Keratinocyte (primary cell): ENCODE results near the gene TWF1. TPM values are rescaled to one million over a fixed set of nuclear protein-coding genes. Genes with fewer than 3 reads are reported as not detected.
A peak's percentile ranks its signal among the peaks of the same experiment; 100 is the strongest.

Experiments used
- DNase-seq: peaks from one replicate; pipeline ENCODE4 v3.0.0-alpha.2; 2011; ENCODE audit warnings: low read depth, missing footprints, low spot score
- FAIRE-seq: peaks from 2 replicates; lab custom pipeline; 2011; peaks lifted over from hg19 to GRCh38; lab: Jason Lieb, UNC
- H2AFZ ChIP-seq: 2 replicates; pipeline ENCODE4 v1.6.0; 2012; ENCODE audit warnings: low read length, control low read depth, inconsistent platforms; ENCODE audit not compliant: control insufficient read depth
- H3K27ac ChIP-seq: 2 replicates; pipeline ENCODE4 v1.5.1; 2011; ENCODE audit warnings: low read length; ENCODE audit not compliant: control insufficient read depth, insufficient read depth
- H3K27me3 ChIP-seq: 3 replicates; pipeline ENCODE4 v1.6.0; 2011; ENCODE audit warnings: low read length; ENCODE audit not compliant: control insufficient read depth, insufficient read depth; ENCODE audit errors: extremely low read depth
- H3K36me3 ChIP-seq, 2 experiments: 2 replicates in 1 of 2; 3 replicates in 1 of 2; pipeline ENCODE4 v1.5.1; 2011; ENCODE audit warnings: low read length in 2 of 2, mild to moderate bottlenecking in 1 of 2; ENCODE audit not compliant: control insufficient read depth in 2 of 2, insufficient read depth in 2 of 2; ENCODE audit errors: extremely low read depth in 1 of 2
- H3K4me1 ChIP-seq: 3 replicates; pipeline ENCODE4 v1.5.1; 2011; ENCODE audit warnings: low read length; ENCODE audit not compliant: control insufficient read depth, insufficient read depth; ENCODE audit errors: extremely low read depth
- H3K4me2 ChIP-seq: 3 replicates; pipeline ENCODE4 v1.6.0; 2011; ENCODE audit warnings: low read depth, low read length; ENCODE audit not compliant: control insufficient read depth, insufficient read depth; ENCODE audit errors: extremely low read depth
- H3K4me3 ChIP-seq, 3 experiments: fragments of 200-600 bp in 1 of 3; sonication (generic) in 1 of 3; 2 replicates in 2 of 3; 3 replicates in 1 of 3; pipeline ENCODE4 v1.5.1; 2011 to 2016; ENCODE audit warnings: low read length in 3 of 3, mild to moderate bottlenecking in 3 of 3, control low read depth in 2 of 3, inconsistent platforms in 1 of 3, low read depth in 1 of 3, mixed read lengths in 1 of 3, mixed run types in 1 of 3, moderate library complexity in 1 of 3; ENCODE audit not compliant: control insufficient read depth in 2 of 3, insufficient read depth in 2 of 3; ENCODE audit errors: extremely low read depth in 1 of 3
- H3K79me2 ChIP-seq: 2 replicates; pipeline ENCODE4 v1.6.0; 2012; ENCODE audit warnings: low read length; ENCODE audit not compliant: control insufficient read depth, insufficient read depth
- H3K9ac ChIP-seq: 3 replicates; pipeline ENCODE4 v1.6.0; 2011; ENCODE audit warnings: low read length; ENCODE audit not compliant: control insufficient read depth, insufficient read depth; ENCODE audit errors: extremely low read depth
- H3K9me1 ChIP-seq: 3 replicates; pipeline ENCODE4 v1.6.0; 2011; ENCODE audit warnings: low read length; ENCODE audit not compliant: control insufficient read depth, insufficient read depth; ENCODE audit errors: extremely low read depth
- H3K9me3 ChIP-seq: 2 replicates; pipeline ENCODE4 v1.5.1; 2012; ENCODE audit warnings: low read depth, low read length; ENCODE audit not compliant: control insufficient read depth
- H4K20me1 ChIP-seq: 3 replicates; pipeline ENCODE4 v1.6.0; 2011; ENCODE audit warnings: low read length; ENCODE audit not compliant: control insufficient read depth, insufficient read depth; ENCODE audit errors: extremely low read depth
- CTCF ChIP-seq, 3 experiments: IDR thresholded peaks in 1 of 3; conservative IDR thresholded peaks in 1 of 3; optimal IDR thresholded peaks in 1 of 3; 2 replicates in 2 of 3; 3 replicates in 1 of 3; pipeline versions ENCODE3 to v1.5.1; 2011; ENCODE audit warnings: low read length in 3 of 3, mild to moderate bottlenecking in 3 of 3, moderate library complexity in 2 of 3, control low read depth in 1 of 3, inconsistent platforms in 1 of 3; ENCODE audit not compliant: insufficient read depth in 2 of 3; ENCODE audit errors: extremely low read depth in 1 of 3
- EZH2 ChIP-seq: IDR thresholded peaks from one replicate; pipeline ENCODE4 v1.6.1; 2012; ENCODE audit warnings: inconsistent platforms, mild to moderate bottlenecking, low read length, moderate library complexity
- dilution Hi-C: fragments of 300-500 bp; cut with MboI; formaldehyde crosslinking; loops from one replicate; pipeline ENCODE4 v1.7.0; 2020; ENCODE audit warnings: low sequenced_read_pairs; ENCODE audit not compliant: extremely low pct_ligation_motif_present
- polyA minus RNA-seq, 3 experiments: library from RNA; depleted of rRNA, polyadenylated mRNA; stranded (reverse); fragments of >200 nt; gene quantifications; 1 replicate in 1 of 3; 2 replicates in 1 of 3; 3 replicates in 1 of 3; pipeline ENCODE4 v1.2.3, GENCODE V29; 2011
- polyA plus RNA-seq, 5 experiments: library from polyadenylated mRNA; depleted of rRNA in 3 of 5; stranded (reverse) in 3 of 5; stranded (forward) in 1 of 5; unstranded in 1 of 5; fragments of >200 nt; gene quantifications; 1 replicate in 1 of 5; 2 replicates in 3 of 5; 3 replicates in 1 of 5; pipeline versions ENCODE4 v1.2.1 to v1.2.3, GENCODE V29; 2011 to 2012; ENCODE audit warnings: missing spikeins in 2 of 5, low read depth in 1 of 5, low replicate concordance in 1 of 5

TWF1 gene
- polyA plus RNA-seq (81.4 to 167 TPM (median 96.2 TPM) in 3 replicates), polyA minus RNA-seq (12.9 to 112 TPM (median 49.8 TPM) in 3 replicates)
- polyA plus RNA-seq (2011; ENCODE audit: low read depth), result 139 TPM
- polyA plus RNA-seq (2011; cell fraction: cytosol; rRNA removed), result 85.2 and 182 TPM in 2 replicates
- polyA plus RNA-seq (2011; cell fraction: nucleus; rRNA removed), result 45.1 and 50.5 TPM in 2 replicates
- polyA plus RNA-seq (2012; ENCODE audit: low replicate concordance), result 63.1 and 94.4 TPM in 2 replicates
- 121 TPM for polyA minus RNA-seq (2011; cell fraction: cytosol; rRNA and poly(A)+ RNA removed)
- polyA minus RNA-seq (2011; cell fraction: nucleus; rRNA and poly(A)+ RNA removed), result 19.5 and 37.6 TPM in 2 replicates

DNA sequence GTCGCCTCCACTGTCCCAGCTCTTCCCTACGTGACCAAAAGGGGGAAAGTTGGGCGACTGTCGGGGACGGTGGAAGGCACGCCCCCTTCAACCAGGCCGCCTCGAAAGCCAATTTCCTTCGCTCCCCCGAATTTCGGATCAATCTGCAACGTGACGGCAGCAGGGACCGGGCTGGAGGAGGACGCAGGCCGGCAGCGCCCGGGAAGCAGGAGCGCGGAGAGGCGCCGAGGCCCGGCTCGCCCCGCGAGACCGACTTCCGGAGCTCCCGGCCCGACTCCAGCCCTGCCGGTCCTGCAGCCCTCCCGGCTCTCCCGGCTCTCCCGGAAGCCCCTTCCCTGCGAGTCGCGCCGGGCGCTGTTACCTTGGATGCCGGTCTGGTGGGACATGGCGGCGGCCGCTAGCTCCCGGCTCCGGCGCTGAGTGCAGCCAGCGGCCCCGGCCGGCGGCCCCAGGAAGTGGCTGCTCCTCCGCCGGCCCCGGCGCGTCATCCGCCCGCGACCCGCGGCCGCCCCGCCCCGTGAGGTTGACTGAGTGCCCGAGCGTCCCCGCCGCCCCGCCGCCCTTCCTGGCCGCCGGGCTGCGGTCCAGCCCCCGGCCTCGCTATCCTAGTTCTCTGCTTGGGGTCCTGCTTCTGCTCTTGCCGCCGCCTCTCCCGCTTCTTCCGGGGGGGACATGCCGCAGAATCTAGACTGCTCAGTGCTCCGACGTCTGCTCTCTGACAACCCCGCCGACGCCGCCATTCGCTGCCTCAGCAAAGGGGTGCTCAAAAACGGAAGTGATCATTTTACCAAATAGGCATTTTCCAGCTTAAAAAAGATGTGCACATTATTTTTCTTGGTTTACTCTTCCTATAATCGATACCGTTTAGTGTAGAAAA lies at the start of gene TWF1:
TWF1 (minus strand) TSS at position 458 of the 877 bp plus-strand sequence; CDS start at position 386, 72 bp downstream.
- Histone ChIP-seq H3K27me3 (no peaks in the 10 kb centered on the region), H3K4me3 (peak within 1 kb of the TSS; percentile 99 to 100 (median 99)), H3K4me2 (peak within 1 kb of the TSS; percentile 92), H2AFZ (peak within 1 kb of the TSS; percentile 91), H3K9ac (peak within 1 kb of the TSS; percentile 96), H3K9me3 (no peaks in the 10 kb centered on the region), H3K9me1 (no peaks in the 10 kb centered on the region), H3K36me3 (peaks cover 2 to 6% of the 10 kb centered on the region in 2 experiments), H3K27ac (peak within 1 kb of the TSS; percentile 93), H4K20me1 (peaks cover 5% of the 10 kb centered on the region), H3K79me2 (peaks cover 33% of the 10 kb centered on the region), H3K4me1 (peaks cover 18% of the 10 kb centered on the region)
- FAIRE-seq (peak; percentile 60), DNase-seq (no peak)
- TF ChIP-seq CTCF (optimal IDR thresholded peaks at IDR 0.05 in 1 of 3, IDR thresholded peaks at IDR 0.05 in 1 of 3, conservative IDR thresholded peaks at IDR 0.05 in 1 of 3; ENCODE audit: extremely low read depth in 1 of 3, insufficient read depth in 2 of 3, low read length in 3 of 3), result peak; percentile 15 to 34 (median 31)
- TF ChIP-seq EZH2, result no peak
- dilution Hi-C loops, result no loop called here

DNA sequence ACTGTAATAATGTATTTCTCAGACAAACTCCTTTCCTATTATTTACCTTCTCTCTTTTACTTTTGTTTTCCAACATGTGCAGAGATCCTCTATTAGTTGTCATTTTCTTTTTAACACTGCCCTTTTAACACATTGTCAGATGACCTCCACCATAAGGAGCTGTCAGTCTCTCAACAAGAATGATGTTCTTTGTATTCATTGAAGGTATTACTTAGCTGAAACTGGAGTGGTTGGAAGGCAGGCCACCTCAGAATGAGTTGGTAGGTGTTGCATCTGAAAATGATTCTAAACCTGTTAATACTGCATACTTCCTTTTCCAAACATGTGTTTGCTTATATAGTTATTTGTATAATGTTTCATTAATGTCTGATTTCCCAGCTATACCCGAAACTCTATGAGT lies 46.6 kb upstream of the TWF1 start:
- H3K27ac ChIP-seq, result peak overlapping the region; percentile 13
- peaks cover 23% of the 10 kb centered on the region for H3K4me1 ChIP-seq
- peak; percentile 56 for FAIRE-seq
- no peak overlapping the region for H2AFZ ChIP-seq
- dilution Hi-C loops, result no loop called here
- no peaks in the 10 kb centered on the region for H3K79me2 ChIP-seq
- peaks cover 4% of the 10 kb centered on the region for H3K9me3 ChIP-seq
- no peaks in the 10 kb centered on the region for H3K9me1 ChIP-seq
- H3K27me3 ChIP-seq, result no peaks in the 10 kb centered on the region
- H3K36me3 ChIP-seq, result peaks cover 0 to 3% of the 10 kb centered on the region in 2 experiments
- H3K4me2 ChIP-seq, result no peak overlapping the region
- no peak overlapping the region for H3K4me3 ChIP-seq
- no peak for DNase-seq
- no peaks in the 10 kb centered on the region for H4K20me1 ChIP-seq
- TF ChIP-seq CTCF (optimal IDR thresholded peaks at IDR 0.05 in 1 of 3, IDR thresholded peaks at IDR 0.05 in 1 of 3, conservative IDR thresholded peaks at IDR 0.05 in 1 of 3; ENCODE audit: extremely low read depth in 1 of 3, insufficient read depth in 2 of 3, low read length in 3 of 3), result no peak
- no peak for TF ChIP-seq EZH2
- no peak overlapping the region for H3K9ac ChIP-seq
